ENCODE data around the gene HSPA12A. TPM values are rescaled to one million over a fixed set of nuclear protein-coding genes. Genes with fewer than 3 reads are reported as not detected.

Gene HSPA12A
- total RNA-seq, 1 experiment from 2014 or later, result 18.1 TPM

- in situ Hi-C loops (cut with HindIII; ENCODE audit: low pct_unique_long_range_greater_than_20kb, low sequenced_read_pairs), result no loop called here
- DNase-seq (ENCODE audit: low read depth), result no peak
These were observed 30.7 kb upstream of the HSPA12A start for GRCh38 chr10:116772909-116773705.

DNA sequence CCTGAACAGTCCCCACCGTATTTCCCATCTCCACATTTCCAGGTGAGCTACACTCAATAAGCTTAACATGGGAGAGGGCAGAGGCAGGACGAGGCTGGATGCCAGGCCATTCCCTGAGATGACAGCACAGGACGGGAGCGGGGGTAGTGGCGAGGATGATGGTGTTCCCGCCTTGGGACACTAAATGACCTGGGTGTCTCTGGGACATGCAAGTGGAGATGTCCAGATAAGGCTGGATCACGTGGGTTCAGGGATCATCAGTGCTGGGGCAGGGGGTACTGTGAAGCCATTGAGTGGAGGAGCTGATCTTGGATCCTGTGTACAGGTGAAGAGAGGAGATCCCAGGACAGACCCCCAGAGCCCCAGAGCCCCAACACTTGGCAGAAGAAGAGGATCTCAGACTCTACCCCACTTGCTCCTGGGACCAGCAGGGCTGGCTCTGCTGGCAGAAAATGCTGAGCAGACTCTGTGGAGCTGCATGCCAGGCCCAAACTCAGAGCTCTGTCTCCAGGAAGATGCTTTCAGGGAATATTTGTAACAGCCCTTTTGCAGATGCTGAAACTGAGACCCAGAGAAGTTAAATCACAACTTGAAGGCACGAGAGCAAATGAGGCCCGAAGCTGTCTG, 29.7 kb upstream of the HSPA12A start:
- DNase-seq (ENCODE audit: low read depth), result no peak
- in situ Hi-C loops (cut with HindIII; ENCODE audit: low pct_unique_long_range_greater_than_20kb, low sequenced_read_pairs), result no loop called here

DNA sequence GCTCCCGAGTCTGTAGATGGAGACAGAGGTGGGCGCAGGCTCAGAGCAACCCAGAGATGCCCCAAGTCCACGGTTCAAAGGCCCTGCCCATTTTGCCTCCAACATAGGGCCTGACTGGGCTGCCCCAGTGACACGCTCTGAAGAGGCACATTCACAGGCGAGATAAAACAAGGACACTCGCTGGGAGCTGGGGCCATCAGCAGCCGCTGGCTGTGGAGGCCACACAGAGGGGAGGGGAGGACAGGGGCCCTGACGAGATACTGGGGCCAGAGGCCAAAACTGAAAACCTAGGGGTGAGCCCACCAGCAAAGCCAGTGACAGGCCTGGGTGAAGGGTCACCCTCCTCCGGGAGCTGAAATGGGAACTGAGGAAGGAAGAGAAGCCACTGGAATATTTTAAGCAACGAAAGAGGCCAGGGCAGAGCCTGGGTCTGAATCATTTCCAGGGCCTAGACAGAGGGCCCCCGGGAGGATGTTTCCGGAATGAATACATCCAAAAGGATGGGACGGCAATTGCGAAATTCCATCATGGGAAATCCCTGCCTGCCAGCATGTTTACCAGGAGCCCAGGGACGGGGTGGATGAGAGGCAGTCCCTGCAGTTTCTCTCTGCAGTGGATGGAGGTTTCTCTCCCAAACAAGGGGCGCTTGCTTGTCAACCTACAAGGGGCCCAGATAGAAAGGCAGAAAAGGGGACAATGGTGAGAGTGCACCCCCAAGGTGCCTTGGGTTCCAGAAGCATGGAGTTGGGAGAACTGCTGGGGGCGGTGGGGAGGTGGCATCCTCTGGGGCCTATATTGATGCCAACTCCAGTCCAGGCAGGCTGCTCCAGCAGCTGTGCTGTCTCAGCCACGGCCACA, 29.0 kb upstream of the HSPA12A start:
- in situ Hi-C loops (cut with HindIII; ENCODE audit: low pct_unique_long_range_greater_than_20kb, low sequenced_read_pairs), result no loop called here

DNA sequence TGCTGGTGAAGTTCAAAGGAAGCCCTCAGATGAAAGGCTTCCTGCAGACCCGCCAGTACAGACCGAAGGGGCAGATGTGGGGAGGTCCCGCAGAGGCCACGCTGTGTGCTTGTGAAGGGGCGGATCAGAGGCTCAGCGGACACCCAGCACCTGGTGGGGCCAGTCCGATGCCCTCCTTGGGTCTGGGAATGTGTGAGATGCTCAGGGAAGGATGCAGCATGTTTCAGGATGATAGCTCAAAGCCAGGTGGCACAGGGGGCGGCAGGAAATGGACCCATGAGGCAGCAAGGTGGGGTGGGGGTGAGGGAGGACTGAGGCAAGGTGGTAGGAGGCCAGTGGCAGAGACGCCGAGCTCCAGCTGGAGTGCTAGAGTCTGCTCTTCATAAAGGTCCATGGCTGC, 27.9 kb upstream of the HSPA12A start:
- in situ Hi-C loops (cut with HindIII; ENCODE audit: low pct_unique_long_range_greater_than_20kb, low sequenced_read_pairs), result no loop called here
- DNase-seq (ENCODE audit: low read depth), result no peak

More for the DNA sequence above, 29.0 kb upstream of the HSPA12A start:
- no peak for DNase-seq (ENCODE audit: low read depth)

DNA sequence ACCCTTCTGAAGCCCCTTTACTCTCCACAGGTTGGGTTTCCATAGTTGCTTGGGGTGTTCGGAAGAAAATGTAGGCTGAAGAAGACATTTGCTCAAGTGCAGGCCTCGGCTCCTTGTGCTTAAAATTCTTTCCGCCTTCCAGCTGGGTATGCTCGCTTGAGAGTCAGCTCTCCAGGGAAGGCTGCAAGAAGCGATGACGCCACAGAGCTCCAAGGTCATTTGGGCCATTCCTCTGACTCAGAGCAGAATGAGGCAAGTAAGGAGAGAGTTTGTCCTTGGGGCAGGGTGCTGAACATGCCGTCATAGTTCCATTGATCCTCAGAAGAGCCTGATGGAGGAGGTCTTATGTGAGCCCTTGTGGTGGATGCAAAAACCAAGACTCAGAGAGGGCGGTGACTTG, 27.4 kb upstream of the HSPA12A start:
- DNase-seq (ENCODE audit: low read depth), result no peak
- in situ Hi-C loops (cut with HindIII; ENCODE audit: low pct_unique_long_range_greater_than_20kb, low sequenced_read_pairs), result no loop called here

DNA sequence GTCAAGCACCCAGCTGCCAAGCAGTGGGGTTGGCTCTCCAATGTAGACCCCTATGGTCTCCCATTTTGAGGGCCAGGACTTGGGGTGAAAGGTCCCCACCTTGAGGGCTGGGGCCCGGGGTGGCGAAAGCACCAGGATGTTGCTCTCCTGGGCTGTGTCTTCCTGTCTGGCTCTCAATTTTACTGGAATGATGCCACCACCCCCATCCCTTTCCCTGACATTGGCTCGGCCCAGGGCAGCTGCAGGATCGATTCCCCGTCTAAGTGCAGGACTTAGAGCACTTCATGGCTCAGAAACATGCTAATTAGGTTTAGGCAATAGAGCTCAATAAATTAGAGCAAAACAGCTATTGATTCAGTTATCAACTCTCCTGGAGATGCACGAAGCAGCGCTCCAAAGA, 27.0 kb upstream of the HSPA12A start:
- DNase-seq (ENCODE audit: low read depth), result no peak
- in situ Hi-C loops (cut with HindIII; ENCODE audit: low pct_unique_long_range_greater_than_20kb, low sequenced_read_pairs), result no loop called here

DNA sequence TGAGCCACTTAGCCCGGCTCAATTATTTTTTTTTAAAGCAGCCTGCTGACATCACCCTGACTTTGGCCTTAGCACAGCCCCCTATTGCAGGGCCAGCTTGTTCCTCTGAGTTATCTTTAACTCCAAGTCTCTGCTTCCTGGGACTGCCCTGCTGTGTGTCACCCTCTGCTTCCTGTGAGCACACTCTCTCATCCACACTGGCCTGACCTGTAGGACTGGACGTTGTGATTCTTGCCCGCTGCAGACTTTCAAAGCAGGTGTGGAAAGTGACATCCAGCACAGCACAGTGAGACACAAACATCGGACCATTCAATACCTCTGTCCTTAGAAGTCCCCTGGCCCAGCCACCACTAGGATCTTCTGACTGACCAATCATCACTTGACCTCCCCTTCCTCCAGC, 26.4 kb upstream of the HSPA12A start:
- in situ Hi-C loops (cut with HindIII; ENCODE audit: low pct_unique_long_range_greater_than_20kb, low sequenced_read_pairs), result no loop called here
- DNase-seq (ENCODE audit: low read depth), result no peak

DNA sequence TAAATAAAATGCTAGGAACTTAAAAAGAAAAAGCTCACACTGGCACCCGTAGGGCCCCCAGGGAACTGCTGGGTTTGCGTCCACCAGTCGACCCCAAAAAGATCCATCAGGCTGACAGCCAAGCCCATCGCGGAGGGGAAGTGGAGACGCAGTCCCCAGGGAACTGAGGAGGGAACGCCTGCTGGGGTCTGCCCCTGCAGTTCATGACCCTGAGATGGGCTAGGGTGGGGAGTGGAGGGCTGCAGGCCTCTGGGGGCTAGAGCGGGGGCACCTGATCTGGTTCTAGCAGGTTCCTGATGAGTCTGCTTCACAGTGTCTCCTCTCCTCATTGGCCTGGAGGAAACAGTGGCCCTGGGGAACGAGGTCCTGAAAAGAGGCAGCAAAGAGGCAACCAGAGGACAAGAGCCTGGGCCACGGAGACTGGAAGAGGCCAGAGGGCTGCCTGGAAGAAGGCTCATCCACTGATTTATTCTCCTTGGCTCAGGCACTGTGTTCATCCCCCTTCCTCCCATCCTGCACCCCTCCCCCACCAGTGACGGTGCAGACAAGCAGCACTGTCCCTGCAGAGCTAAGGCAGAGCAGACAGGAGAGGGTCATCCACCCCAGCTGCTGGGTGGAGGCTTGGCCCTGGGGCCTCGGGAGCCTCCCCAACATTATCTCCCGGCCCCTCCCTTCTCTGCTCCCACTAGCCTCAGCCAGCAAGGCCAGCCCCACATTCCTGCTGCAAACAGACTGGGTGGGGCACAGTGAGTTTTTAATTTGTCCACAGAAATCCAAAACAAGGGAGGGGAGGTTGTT, 24.7 kb upstream of the HSPA12A start:
- in situ Hi-C loops (cut with HindIII; ENCODE audit: low pct_unique_long_range_greater_than_20kb, low sequenced_read_pairs), result no loop called here

DNA sequence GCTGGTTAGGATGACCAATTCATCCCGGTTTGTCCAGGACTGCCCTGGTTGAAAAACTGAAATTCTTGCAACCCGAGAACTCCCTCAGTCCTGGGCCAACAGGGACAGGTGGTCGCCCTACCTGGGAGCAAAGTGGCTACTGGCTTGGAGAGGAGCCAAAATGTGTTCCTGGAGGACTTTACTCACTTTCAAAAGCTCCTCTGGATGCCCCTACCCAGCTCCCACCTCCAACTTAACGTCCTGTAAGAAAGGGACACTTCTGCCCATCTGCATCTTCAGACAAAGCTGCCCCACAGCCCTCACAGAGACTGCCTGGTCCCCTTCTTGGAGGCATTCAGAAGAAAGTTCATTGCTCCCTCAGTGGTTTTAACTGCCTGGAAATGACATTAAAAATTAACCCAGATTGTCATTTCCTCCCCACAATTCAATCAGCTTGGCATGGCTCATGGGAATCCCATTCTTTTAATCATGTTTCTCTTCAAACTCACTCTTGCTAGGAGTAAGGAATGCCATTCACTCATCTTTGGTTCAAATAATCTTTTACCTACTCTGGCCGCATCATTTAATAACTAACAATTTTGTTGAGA, 24.0 kb upstream of the HSPA12A start:
- in situ Hi-C loops (cut with HindIII; ENCODE audit: low pct_unique_long_range_greater_than_20kb, low sequenced_read_pairs), result no loop called here
- peak; percentile 90 for DNase-seq (ENCODE audit: low read depth)

More for the DNA sequence above, 24.7 kb upstream of the HSPA12A start:
- DNase-seq (ENCODE audit: low read depth), result peak; percentile 80

- DNase-seq (ENCODE audit: low read depth), result peak; percentile 52
These were observed 23.3 kb upstream of the HSPA12A start for GRCh38 chr10:116765648-116766081.

GRCh38 chr10:116764979-116765378, 22.6 kb upstream of the HSPA12A start:
- no peak for DNase-seq (ENCODE audit: low read depth)
- in situ Hi-C loops (cut with HindIII; ENCODE audit: low pct_unique_long_range_greater_than_20kb, low sequenced_read_pairs), result no loop called here

More at GRCh38 chr10:116765648-116766081, 23.3 kb upstream of the HSPA12A start:
- in situ Hi-C loops (cut with HindIII; ENCODE audit: low pct_unique_long_range_greater_than_20kb, low sequenced_read_pairs), result no loop called here

GRCh38 chr10:116763440-116763839, 21.1 kb upstream of the HSPA12A start:
- in situ Hi-C loops (cut with HindIII; ENCODE audit: low pct_unique_long_range_greater_than_20kb, low sequenced_read_pairs), result no loop called here
- DNase-seq (ENCODE audit: low read depth), result no peak

DNA sequence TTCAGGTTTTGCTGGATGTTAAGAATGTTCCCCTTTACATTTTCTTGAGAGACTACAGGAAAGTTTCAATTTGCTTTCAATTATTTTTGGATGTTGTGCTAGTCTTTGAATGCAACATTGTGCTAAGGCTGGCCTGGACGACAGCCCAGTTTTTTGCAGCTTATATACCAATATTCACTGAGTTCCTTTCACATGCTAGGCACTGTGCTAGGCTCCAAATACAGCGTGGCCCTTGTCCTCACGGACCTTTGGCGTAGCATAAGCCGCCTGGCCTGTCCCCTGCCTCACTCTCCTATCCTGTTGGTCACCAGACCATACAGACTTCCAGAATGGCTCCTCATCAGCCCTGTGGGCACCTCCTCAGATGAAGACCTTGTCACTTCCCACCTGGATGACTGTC, 19.5 kb upstream of the HSPA12A start:
- DNase-seq (ENCODE audit: low read depth), result no peak

DNA sequence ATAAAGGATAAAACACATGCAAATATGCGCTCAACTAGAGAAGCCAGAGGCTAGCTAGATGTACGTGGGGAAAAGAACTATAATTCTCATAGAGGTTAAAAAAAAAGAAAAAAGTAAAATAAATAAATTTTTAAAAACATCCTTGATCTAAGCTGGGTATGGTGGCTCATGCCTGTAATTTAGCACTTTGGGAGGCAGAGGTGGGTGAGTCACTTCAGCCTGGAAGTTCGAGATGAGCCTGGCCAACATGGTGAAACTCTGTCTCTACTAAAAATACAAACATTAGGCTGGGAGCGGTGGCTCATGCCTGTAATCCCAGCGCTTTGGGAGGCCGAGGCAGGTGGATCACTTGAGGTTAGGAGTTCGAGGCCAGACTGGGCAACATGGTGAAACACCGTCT, 18.6 kb upstream of the HSPA12A start:
- DNase-seq (ENCODE audit: low read depth), result no peak
- in situ Hi-C loops (cut with HindIII; ENCODE audit: low pct_unique_long_range_greater_than_20kb, low sequenced_read_pairs), result no loop called here

More for the DNA sequence above, 19.5 kb upstream of the HSPA12A start:
- in situ Hi-C loops (cut with HindIII; ENCODE audit: low pct_unique_long_range_greater_than_20kb, low sequenced_read_pairs), result no loop called here

- in situ Hi-C loops (cut with HindIII; ENCODE audit: low pct_unique_long_range_greater_than_20kb, low sequenced_read_pairs), result no loop called here
- DNase-seq (ENCODE audit: low read depth), result no peak
These were observed 14.9 kb upstream of the HSPA12A start for GRCh38 chr10:116757246-116757645.

DNA sequence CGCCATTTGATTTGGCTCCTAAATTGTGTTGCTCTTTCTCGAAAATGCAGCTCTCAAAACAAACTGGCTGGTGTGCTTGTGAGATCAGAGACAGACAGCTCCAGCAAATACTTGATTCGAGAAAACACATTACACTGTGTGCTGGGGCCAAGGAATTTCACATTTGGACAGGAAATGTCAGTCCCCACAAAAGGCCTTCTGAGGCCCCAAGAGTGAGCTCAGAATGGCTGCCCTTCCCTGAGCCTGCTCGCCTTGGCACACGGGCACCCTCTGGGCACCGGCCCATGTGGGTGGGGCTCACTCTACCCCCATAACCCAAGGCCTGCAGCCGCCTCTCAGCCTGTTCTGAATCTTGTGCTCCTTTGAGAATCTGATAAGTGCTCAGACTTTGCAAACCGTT, 13.9 kb upstream of the HSPA12A start:
- no peak for DNase-seq (ENCODE audit: low read depth)
- in situ Hi-C loops (cut with HindIII; ENCODE audit: low pct_unique_long_range_greater_than_20kb, low sequenced_read_pairs), result no loop called here

- DNase-seq (ENCODE audit: low read depth), result peak; percentile 82
- in situ Hi-C loops (cut with HindIII; ENCODE audit: low pct_unique_long_range_greater_than_20kb, low sequenced_read_pairs), result no loop called here
These were observed 11.4 kb upstream of the HSPA12A start for GRCh38 chr10:116753759-116754158.

Data from Caki2 (cell line).